Stimulated activated CD4-positive, alpha-beta T cell treated with anti-CD3 and anti-CD28 coated beads, Interleukin-1b, Interleukin-23, amount 100 ng/mL, for 24 hours (primary cell): ENCODE results near the gene ADAMTS17.
A peak's percentile ranks its signal among the peaks of the same experiment; 100 is the strongest.
"Not testable (repeated sequence)": the region's sequence is repeated elsewhere in the genome, so short reads cannot be mapped to it uniquely, and the experiment has no call there.

Experiments used
- DNase-seq, 4 experiments: peaks; one replicate each; pipeline ENCODE4 v3.0.0-alpha.2; 2020; ENCODE audit warnings: low read depth in 4 of 4, low spot score in 1 of 4

Gene ADAMTS17

DNA sequence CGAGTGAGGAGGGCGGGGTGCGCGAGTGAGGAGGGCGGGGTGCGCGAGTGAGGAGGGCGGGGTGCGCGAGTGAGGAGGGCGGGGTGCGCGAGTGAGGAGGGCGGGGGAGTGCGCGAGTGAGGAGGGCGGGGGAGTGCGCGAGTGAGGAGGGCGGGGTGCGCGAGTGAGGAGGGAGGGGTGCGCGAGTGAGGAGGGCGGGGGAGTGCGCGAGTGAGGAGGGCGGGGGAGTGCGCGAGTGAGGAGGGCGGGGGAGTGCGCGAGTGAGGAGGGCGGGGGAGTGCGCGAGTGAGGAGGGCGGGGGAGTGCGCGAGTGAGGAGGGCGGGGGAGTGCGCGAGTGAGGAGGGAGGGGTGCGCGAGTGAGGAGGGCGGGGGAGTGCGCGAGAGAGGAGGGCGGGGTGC lies 415.2 kb downstream of the ADAMTS17 start:
- not testable (repeated sequence) for DNase-seq

DNA sequence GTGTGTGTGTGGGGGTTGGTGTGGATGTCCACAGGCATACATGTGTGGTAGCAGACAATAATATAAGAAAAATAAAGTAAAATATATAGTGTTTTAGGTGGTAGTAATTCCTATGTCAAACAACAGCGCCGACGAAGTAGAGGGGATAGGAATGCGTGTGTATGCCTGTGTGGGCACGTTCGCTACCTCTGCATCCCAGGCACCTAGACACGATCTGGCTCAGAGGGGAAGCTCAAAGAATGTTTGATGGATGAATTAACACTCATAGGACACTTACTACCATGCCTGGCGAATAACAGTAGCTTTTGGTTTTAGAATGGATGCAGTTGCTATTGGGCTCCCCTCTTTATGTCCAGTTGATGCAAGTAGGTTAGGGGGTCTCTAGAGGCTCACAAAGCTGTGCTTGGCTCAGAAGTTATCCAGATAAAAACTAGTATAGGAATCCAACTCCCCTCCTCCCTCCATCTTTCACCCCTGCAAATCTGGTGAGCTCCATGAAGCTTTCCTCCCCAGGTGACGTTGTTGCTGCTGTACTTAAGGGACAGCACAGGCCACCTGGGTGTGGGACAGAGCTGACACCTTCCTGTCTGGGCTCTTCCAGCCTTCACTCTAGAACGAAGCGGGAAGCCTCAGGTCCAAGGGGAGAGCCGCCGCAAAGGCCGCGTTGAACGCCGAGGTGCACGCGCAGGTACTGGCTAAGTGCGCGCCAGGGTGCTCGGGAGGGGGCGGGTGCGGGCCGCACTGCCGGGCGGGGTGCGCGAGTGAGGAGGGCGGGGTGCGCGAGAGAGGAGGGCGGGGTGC lies 415.9 kb downstream of the ADAMTS17 start:
- DNase-seq: peak; percentile 35 to 45 (median 41)

DNA sequence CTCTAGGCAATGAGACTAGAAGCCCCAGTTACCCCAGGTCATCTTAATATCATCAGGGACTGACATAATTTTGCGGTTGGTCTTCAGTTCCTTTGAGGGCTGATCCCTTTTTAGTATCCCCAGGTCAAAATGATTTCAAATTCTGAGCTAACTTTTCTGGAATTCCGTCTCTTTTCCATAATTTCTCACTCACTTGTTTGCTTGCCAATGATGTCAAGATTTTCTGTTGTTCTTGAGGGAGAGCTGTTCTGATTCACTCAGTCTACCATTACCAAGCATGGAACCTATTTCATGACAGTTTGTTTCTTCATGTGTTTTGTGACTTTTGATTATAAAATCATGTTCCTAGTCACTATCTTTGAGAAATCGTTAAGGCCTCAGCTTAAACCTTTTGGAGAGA lies 418.1 kb downstream of the ADAMTS17 start:
- no peak for DNase-seq
